GM19468 (cell line): ENCODE measurements around the gene MTG1.

ENCODE experiments used
- ATAC-seq: cut with Tn5 transposase; IDR thresholded peaks from one replicate; pipeline ENCODE4 v1.9.1; 2021; ENCODE audit warnings: mild to moderate bottlenecking, moderate library complexity, moderate number of reproducible peaks; ENCODE audit not compliant: unreplicated experiment; ENCODE audit errors: extremely low read depth

The MTG1 gene

GRCh38 chr10:133394064-133394663 lies at the start of gene MTG1:
Gene MTG1 (plus strand): TSS chr10:133394157. CDS start chr10:133394221, 64 bp downstream.
- peak; percentile 71 for ATAC-seq

GRCh38 chr10:133344236-133344635 lies 49.7 kb upstream of the MTG1 start:
- no peak for ATAC-seq

- no peak for ATAC-seq
Measured at GRCh38 chr10:133346413-133346812, 47.5 kb upstream of the MTG1 start.

GRCh38 chr10:133347710-133348517 lies 46.0 kb upstream of the MTG1 start:
- no peak for ATAC-seq

- no peak for ATAC-seq
Measured at GRCh38 chr10:133349160-133349568, 44.8 kb upstream of the MTG1 start.

GRCh38 chr10:133349577-133350011 lies 44.4 kb upstream of the MTG1 start:
- no peak for ATAC-seq

GRCh38 chr10:133350283-133350949 lies 43.5 kb upstream of the MTG1 start:
- no peak for ATAC-seq

GRCh38 chr10:133350950-133351329 lies 43.0 kb upstream of the MTG1 start:
- no peak for ATAC-seq

- ATAC-seq: no peak
Measured at GRCh38 chr10:133351408-133352318, 42.3 kb upstream of the MTG1 start.

GRCh38 chr10:133353202-133353959 lies 40.6 kb upstream of the MTG1 start:
- ATAC-seq: no peak

GRCh38 chr10:133353988-133354605 lies 39.9 kb upstream of the MTG1 start:
- ATAC-seq: no peak

- ATAC-seq: no peak
Measured at GRCh38 chr10:133354672-133355240, 39.2 kb upstream of the MTG1 start.

GRCh38 chr10:133355266-133355665 lies 38.7 kb upstream of the MTG1 start:
- no peak for ATAC-seq

- ATAC-seq: no peak
Measured at GRCh38 chr10:133355991-133356390, 38.0 kb upstream of the MTG1 start.

GRCh38 chr10:133356549-133357284 lies 37.2 kb upstream of the MTG1 start:
- ATAC-seq: no peak

GRCh38 chr10:133357285-133358161 lies 36.4 kb upstream of the MTG1 start, which contains the start of gene FUOM:
Gene FUOM (minus strand): TSS chr10:133358019. CDS start chr10:133358007, 12 bp downstream.
- ATAC-seq: peak; percentile 24
